ENCODE results near the gene MMP19. TPM values are rescaled to one million over a fixed set of nuclear protein-coding genes. Genes with fewer than 3 reads are reported as not detected.

MMP19 gene
- total and polyA plus RNA-seq, 2 of the 4 experiments (the other 2 are of a cell fraction), result 9.9 to 34.7 TPM

DNA sequence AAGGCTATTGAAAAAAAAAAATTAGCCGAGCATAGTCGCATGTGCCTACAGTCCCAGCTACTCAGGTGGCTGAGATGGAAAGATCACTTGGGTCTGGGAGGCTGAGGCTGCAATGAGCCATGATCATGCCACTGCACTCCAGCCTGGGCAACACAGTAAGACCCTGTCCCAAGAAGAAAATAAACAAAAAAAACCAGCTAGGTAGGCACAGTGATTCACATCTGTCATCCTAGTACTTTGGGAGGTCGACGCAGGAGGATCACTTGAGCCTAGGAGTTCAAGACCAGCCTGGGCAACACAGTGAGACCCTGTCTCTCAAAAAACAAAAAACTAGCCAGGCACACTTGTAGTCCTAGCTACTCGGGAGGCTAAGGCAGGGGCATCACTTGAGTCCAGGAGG is 33.5 kb downstream of the MMP19 start:
- Histone ChIP-seq H2BK15ac (ENCODE audit: low read depth, low read length) (no peak overlapping the region), H3K9ac (ENCODE audit: low read depth, low read length) (no peak overlapping the region), H4K5ac (ENCODE audit: low read depth, low read length) (no peak overlapping the region), H4K8ac (ENCODE audit: low read depth in 2 of 2, low read length in 2 of 2) (no peak overlapping the region), H2AK5ac (ENCODE audit: low read depth, low read length) (0 out of 2 replicates have a peak overlapping the region, but pooled peaks have one; percentile 7), H2BK20ac (ENCODE audit: low read depth, low read length) (no peak overlapping the region), H3K18ac (ENCODE audit: low read depth, low read length) (no peak overlapping the region), H3K36me3 (ENCODE audit: control insufficient read depth, insufficient read depth, low read length) (peaks cover 18% of the 10 kb centered on the region), H2BK120ac (ENCODE audit: low read depth, low read length) (no peak overlapping the region), H3K4me1 (ENCODE audit: control insufficient read depth, insufficient read depth, low read length) (no peaks in the 10 kb centered on the region; the same call in 1 of the 2 replicates), H2AFZ (replicated peaks; ENCODE audit: low read length, poor library complexity) (no peak overlapping the region), H2AK9ac (replicated peaks; ENCODE audit: low read depth, low read length, poor library complexity) (no peak overlapping the region), H3K14ac (replicated peaks; ENCODE audit: low read depth, low read length) (no peak overlapping the region), H4K20me1 (ENCODE audit: insufficient read depth, low read length) (peaks cover 71% of the 10 kb centered on the region), H3K27me3 (ENCODE audit: control insufficient read depth, insufficient read depth, low read length) (no peaks in the 10 kb centered on the region), H3K9me1 (ENCODE audit: insufficient read depth, low read length) (0 out of 2 replicates have a peak, but pooled peaks cover 3% of the 10 kb centered on the region), H3K79me1 (ENCODE audit: low read depth in 1 of 2, low read length in 2 of 2) (peaks cover 13 to 54% of the 10 kb centered on the region in 2 experiments), H3K9me3 (ENCODE audit: control insufficient read depth, insufficient read depth, low read length) (no peaks in the 10 kb centered on the region), H3K4ac (ENCODE audit: low read depth, low read length) (no peak overlapping the region), H3K56ac (ENCODE audit: extremely low read depth, insufficient read depth, low read length) (no peak overlapping the region), H2BK5ac (ENCODE audit: low read depth, low read length, poor library complexity, severe bottlenecking) (no peak overlapping the region), H3K23ac (ENCODE audit: low read depth, low read length) (no peak overlapping the region), H4K91ac (ENCODE audit: insufficient read depth, low read depth, low read length) (no peak overlapping the region), H3K27ac (ENCODE audit: insufficient read depth, low read length) (no peak overlapping the region), H3K4me3 (ENCODE audit: insufficient read depth, low read depth, low read length) (no peak overlapping the region), H3K4me2 (ENCODE audit: low read depth, low read length) (no peak overlapping the region)
- dilution Hi-C loops (cut with HindIII; ENCODE audit: low sequenced_read_pairs, unreplicated experiment), result no loop called here
- WGBS, 2 experiments (ENCODE audit: extremely low coverage in 2 of 2, insufficient read length in 1 of 2), result no CpG with 5 or more reads among the region's 5 CpGs
- intact Hi-C loops (cut with micrococcal nuclease), result no loop called here
- no peak for TF ChIP-seq MAZ (IDR thresholded peaks at IDR 0.05; ENCODE audit: borderline replicate concordance, low read depth, low read length)
- TF ChIP-seq MXI1 (IDR thresholded peaks at IDR 0.05; ENCODE audit: borderline replicate concordance, low read depth, low read length), result no peak
- no peak for TF ChIP-seq RFX5 (IDR thresholded peaks at IDR 0.05; ENCODE audit: low read depth, low read length)
- TF ChIP-seq BHLHE40 (IDR thresholded peaks at IDR 0.05; ENCODE audit: low read depth, low read length), result no peak
- TF ChIP-seq SMC3 (IDR thresholded peaks at IDR 0.05; ENCODE audit: low read depth, low read length), result no peak
- TF ChIP-seq, protein P1, sequence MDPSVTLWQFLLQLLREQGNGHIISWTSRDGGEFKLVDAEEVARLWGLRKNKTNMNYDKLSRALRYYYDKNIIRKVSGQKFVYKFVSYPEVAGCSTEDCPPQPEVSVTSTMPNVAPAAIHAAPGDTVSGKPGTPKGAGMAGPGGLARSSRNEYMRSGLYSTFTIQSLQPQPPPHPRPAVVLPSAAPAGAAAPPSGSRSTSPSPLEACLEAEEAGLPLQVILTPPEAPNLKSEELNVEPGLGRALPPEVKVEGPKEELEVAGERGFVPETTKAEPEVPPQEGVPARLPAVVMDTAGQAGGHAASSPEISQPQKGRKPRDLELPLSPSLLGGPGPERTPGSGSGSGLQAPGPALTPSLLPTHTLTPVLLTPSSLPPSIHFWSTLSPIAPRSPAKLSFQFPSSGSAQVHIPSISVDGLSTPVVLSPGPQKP (IDR thresholded peaks at IDR 0.05; ENCODE audit: borderline replicate concordance, low read depth, low read length), result no peak
- no peak for TF ChIP-seq NFE2L2 (IDR thresholded peaks at IDR 0.05; ENCODE audit: low read depth, low read length)
- TF ChIP-seq RAD21 (IDR thresholded peaks at IDR 0.05; ENCODE audit: low read length), result no peak
- TF ChIP-seq MAFK (IDR thresholded peaks at IDR 0.05; ENCODE audit: low read depth, low read length), result no peak
- TF ChIP-seq CTCF (conservative IDR thresholded peaks at IDR 0.05; ENCODE audit: low read depth, low read length), result no peak
- no peak for TF ChIP-seq CEBPB (IDR thresholded peaks at IDR 0.05; ENCODE audit: low read depth, low read length)
- no peak for TF ChIP-seq POLR2A (IDR thresholded peaks at IDR 0.05; ENCODE audit: low read depth, low read length)
- TF ChIP-seq, protein P2, sequence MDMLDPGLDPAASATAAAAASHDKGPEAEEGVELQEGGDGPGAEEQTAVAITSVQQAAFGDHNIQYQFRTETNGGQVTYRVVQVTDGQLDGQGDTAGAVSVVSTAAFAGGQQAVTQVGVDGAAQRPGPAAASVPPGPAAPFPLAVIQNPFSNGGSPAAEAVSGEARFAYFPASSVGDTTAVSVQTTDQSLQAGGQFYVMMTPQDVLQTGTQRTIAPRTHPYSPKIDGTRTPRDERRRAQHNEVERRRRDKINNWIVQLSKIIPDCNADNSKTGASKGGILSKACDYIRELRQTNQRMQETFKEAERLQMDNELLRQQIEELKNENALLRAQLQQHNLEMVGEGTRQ (IDR thresholded peaks at IDR 0.05; ENCODE audit: low read depth, low read length), result no peak
- no peak for TF ChIP-seq CHD1 (IDR thresholded peaks at IDR 0.05; ENCODE audit: low read depth, low read length)
- BruUV-seq (replicated peaks), result no TSS peak
- ATAC-seq (ENCODE audit: low read depth) (no peak), DNase-seq (no peak)
- POLR2A ChIA-PET (ENCODE audit: unreplicated experiment), result no interaction called here
- in situ Hi-C loops (cut with MboI; ENCODE audit: low sequenced_read_pairs), result no loop called here
- CTCF ChIA-PET, result no interaction called here
